Panc1 (cell line): ENCODE measurements around the gene KRTAP2-1. TPM values are rescaled to one million over a fixed set of nuclear protein-coding genes. Genes with fewer than 3 reads are reported as not detected.
"Not testable (repeated sequence)": the region's sequence is repeated elsewhere in the genome, so short reads cannot be mapped to it uniquely, and the experiment has no call there.

Experiments used
- ATAC-seq: fragments of 200-7000 bp; cut with Tn5 transposase; 2 replicates; pipeline ENCODE4 v1.9.1; 2020; ENCODE audit warnings: mild to moderate bottlenecking, moderate library complexity
- Bru-seq: library from RNA; stranded (reverse); fragments of 400-500 nt; gene quantifications from one replicate; lab custom pipeline; 2021; lab: Mats Ljungman, UMichigan
- BruChase-seq, 2 experiments: library from RNA; stranded (reverse); fragments of 400-500 nt; gene quantifications; one replicate each; lab custom pipeline; 2021; lab: Mats Ljungman, UMichigan
- BruUV-seq: library from RNA; stranded (reverse); fragments of 400-500 nt; replicated peaks from 2 replicates; lab custom pipeline; 2021; lab: Mats Ljungman, UMichigan
- CTCF ChIA-PET: fragments of 300-600 bp; sonication (Branson Sonifier 250); formaldehyde crosslinking; loops from one replicate; lab custom pipeline; 2022; ENCODE audit warnings: antibody characterized with exemption; lab: Charles Lee
- POLR2A ChIA-PET: fragments of 300-600 bp; sonication (Branson Sonifier 250); formaldehyde crosslinking; loops from one replicate; lab custom pipeline; 2022; ENCODE audit warnings: antibody characterized with exemption; lab: Charles Lee
- DNase-seq: peaks from one replicate; pipeline ENCODE4 v3.0.0-alpha.2; 2010; ENCODE audit warnings: low read depth, low spot score
- H3K27ac ChIP-seq: 2 replicates; pipeline ENCODE4 v1.5.1; 2011; ENCODE audit warnings: mild to moderate bottlenecking, low read length, inconsistent platforms
- H3K27me3 ChIP-seq: fragments of 200-500 bp; sonication (Bioruptor generic); 2 replicates; pipeline ENCODE4 v1.6.0; 2014; ENCODE audit warnings: low read length, inconsistent platforms; ENCODE audit not compliant: control insufficient read depth, insufficient read depth
- H3K36me3 ChIP-seq: fragments of 200-500 bp; sonication (Bioruptor generic); 2 replicates; pipeline ENCODE4 v1.5.1; 2014; ENCODE audit warnings: inconsistent platforms, mild to moderate bottlenecking, low read length, moderate library complexity; ENCODE audit not compliant: control insufficient read depth, insufficient read depth
- H3K4me1 ChIP-seq: 2 replicates; pipeline ENCODE4 v1.5.1; 2011; ENCODE audit warnings: inconsistent platforms, mild to moderate bottlenecking, low read length, moderate library complexity; ENCODE audit not compliant: control insufficient read depth, insufficient read depth
- H3K4me3 ChIP-seq, 2 experiments: 2 replicates each; pipeline ENCODE4 v1.5.1; 2011 to 2012; ENCODE audit warnings: low read depth in 2 of 2, low read length in 2 of 2, mild to moderate bottlenecking in 2 of 2, inconsistent platforms in 1 of 2, moderate library complexity in 1 of 2
- H3K9me3 ChIP-seq: fragments of 200-500 bp; sonication (Bioruptor generic); 2 replicates; pipeline ENCODE4 v1.5.1; 2014; ENCODE audit warnings: low read depth, mild to moderate bottlenecking, inconsistent platforms, low read length, moderate library complexity; ENCODE audit not compliant: control insufficient read depth, insufficient read depth
- in situ Hi-C: cut with HindIII; loops from 2 replicates; pipeline ENCODE4 v1.10.0; 2016; ENCODE audit warnings: low sequenced_read_pairs, low pct_unique_long_range_greater_than_20kb
- intact Hi-C: fragments of 100-400 bp; cut with micrococcal nuclease; formaldehyde crosslinking; loops from one replicate; pipeline ENCODE4 v1.10.0; 2022; ENCODE audit not compliant: unreplicated experiment
- long read RNA-seq: library from polyadenylated mRNA; unstranded; transcript quantifications from one replicate; pipeline ENCODE4 v2.0.0, GENCODE V29; 2021; ENCODE audit not compliant: unreplicated experiment
- polyA plus RNA-seq: library from polyadenylated mRNA; unstranded; fragments of >200 nt; gene quantifications from one replicate; pipeline ENCODE4 v1.2.1, GENCODE V29; 2012; ENCODE audit warnings: missing spikeins; ENCODE audit not compliant: insufficient read length
- total RNA-seq: library from RNA; stranded (reverse); gene quantifications from one replicate; pipeline ENCODE4 v1.2.1, GENCODE V29; 2021; ENCODE audit not compliant: unreplicated experiment
- TF ChIP-seq, protein P1 (sequence below), 2 experiments: IDR thresholded peaks; 2 replicates each; pipeline ENCODE4 v1.6.1; 2011 to 2012; ENCODE audit warnings: low read depth in 2 of 2, control low read depth in 1 of 2, low read length in 1 of 2, mild to moderate bottlenecking in 1 of 2, moderate library complexity in 1 of 2; ENCODE audit not compliant: insufficient read depth in 1 of 2

The KRTAP2-1 gene
- total RNA-seq (not detected), Bru-seq, nascent RNA (not detected), BruChase-seq, experiment 1, labeled RNA remaining after a 2-hour chase (not detected), BruChase-seq, experiment 2, labeled RNA remaining after a 6-hour chase (not detected)
- polyA plus RNA-seq = not detected
- long read RNA-seq = 0 reads

- POLR2A ChIA-PET, ATAC-seq: not testable (repeated sequence)
Observed at GRCh38 chr17:41046735-41047465, at the start of gene KRTAP2-1. TSS of gene KRTAP2-1 (minus strand) at chr17:41047316. CDS start at chr17:41047267, 49 bp downstream.

GRCh38 chr17:41096055-41096454, 48.9 kb upstream of the KRTAP2-1 start:
- no peak for ATAC-seq
- H3K4me1 ChIP-seq = no peaks in the 10 kb centered on the region
- TF ChIP-seq, protein P1, sequence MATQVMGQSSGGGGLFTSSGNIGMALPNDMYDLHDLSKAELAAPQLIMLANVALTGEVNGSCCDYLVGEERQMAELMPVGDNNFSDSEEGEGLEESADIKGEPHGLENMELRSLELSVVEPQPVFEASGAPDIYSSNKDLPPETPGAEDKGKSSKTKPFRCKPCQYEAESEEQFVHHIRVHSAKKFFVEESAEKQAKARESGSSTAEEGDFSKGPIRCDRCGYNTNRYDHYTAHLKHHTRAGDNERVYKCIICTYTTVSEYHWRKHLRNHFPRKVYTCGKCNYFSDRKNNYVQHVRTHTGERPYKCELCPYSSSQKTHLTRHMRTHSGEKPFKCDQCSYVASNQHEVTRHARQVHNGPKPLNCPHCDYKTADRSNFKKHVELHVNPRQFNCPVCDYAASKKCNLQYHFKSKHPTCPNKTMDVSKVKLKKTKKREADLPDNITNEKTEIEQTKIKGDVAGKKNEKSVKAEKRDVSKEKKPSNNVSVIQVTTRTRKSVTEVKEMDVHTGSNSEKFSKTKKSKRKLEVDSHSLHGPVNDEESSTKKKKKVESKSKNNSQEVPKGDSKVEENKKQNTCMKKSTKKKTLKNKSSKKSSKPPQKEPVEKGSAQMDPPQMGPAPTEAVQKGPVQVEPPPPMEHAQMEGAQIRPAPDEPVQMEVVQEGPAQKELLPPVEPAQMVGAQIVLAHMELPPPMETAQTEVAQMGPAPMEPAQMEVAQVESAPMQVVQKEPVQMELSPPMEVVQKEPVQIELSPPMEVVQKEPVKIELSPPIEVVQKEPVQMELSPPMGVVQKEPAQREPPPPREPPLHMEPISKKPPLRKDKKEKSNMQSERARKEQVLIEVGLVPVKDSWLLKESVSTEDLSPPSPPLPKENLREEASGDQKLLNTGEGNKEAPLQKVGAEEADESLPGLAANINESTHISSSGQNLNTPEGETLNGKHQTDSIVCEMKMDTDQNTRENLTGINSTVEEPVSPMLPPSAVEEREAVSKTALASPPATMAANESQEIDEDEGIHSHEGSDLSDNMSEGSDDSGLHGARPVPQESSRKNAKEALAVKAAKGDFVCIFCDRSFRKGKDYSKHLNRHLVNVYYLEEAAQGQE (IDR thresholded peaks at IDR 0.05; ENCODE audit: insufficient read depth in 1 of 2, low read depth in 2 of 2, low read length in 1 of 2) = no peak

More at GRCh38 chr17:41046735-41047465, at the start of gene KRTAP2-1:
- H3K9me3 ChIP-seq, H3K4me3 ChIP-seq, DNase-seq, in situ Hi-C loops, H3K27ac ChIP-seq, H3K4me1 ChIP-seq, CTCF ChIA-PET, H3K36me3 ChIP-seq, intact Hi-C loops, BruUV-seq, H3K27me3 ChIP-seq: not testable (repeated sequence)

DNA sequence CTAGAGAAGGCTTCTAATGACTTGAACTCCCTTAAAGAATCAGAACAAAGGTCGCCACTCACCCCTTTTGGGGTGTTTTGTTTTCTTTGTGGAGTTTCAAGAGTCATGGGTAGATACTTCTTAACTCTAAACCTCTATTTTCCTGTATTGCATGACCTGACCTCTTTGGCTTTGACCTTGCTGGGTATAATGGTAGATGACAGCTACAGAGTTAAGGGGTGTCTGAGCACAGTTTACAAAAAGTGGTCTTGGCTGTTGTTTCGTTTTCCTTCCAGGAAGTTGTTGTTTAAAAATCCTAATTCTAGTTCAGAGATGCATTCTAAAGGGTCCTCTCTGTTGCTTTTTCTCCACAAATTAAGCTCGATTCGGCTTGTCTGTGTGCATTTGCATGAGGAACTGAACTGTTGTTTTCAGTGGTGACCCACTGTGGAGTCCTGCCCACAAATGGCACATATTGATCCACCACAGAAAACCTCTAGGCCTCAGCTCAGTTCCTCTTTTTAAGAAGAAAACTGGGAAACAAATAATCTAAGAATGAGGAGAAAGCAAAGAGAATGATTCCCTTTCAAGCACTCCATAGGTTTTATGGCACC, 41.7 kb upstream of the KRTAP2-1 start:
- H3K4me3 ChIP-seq, H3K9me3 ChIP-seq, POLR2A ChIA-PET, intact Hi-C loops, DNase-seq, H3K36me3 ChIP-seq, H3K27me3 ChIP-seq, ATAC-seq, BruUV-seq, H3K27ac ChIP-seq, H3K4me1 ChIP-seq, in situ Hi-C loops: not testable (repeated sequence)
- CTCF ChIA-PET = interaction anchor here (0.7 kb wide), 1 partner anchor 59 kb away, joined by 4 read pairs; no protein-coding TSS in a partner anchor

More at GRCh38 chr17:41096055-41096454, 48.9 kb upstream of the KRTAP2-1 start:
- in situ Hi-C loops = no loop called here
- Histone ChIP-seq H3K27ac (no peak overlapping the region), H3K9me3 (no peaks in the 10 kb centered on the region), H3K4me3 (no peak overlapping the region), H3K36me3 (no peaks in the 10 kb centered on the region), H3K27me3 (no peaks in the 10 kb centered on the region)
- BruUV-seq = no TSS peak
- intact Hi-C loops = no loop called here
- POLR2A ChIA-PET = no interaction called here
- CTCF ChIA-PET = no interaction called here
- no peak for DNase-seq

DNA sequence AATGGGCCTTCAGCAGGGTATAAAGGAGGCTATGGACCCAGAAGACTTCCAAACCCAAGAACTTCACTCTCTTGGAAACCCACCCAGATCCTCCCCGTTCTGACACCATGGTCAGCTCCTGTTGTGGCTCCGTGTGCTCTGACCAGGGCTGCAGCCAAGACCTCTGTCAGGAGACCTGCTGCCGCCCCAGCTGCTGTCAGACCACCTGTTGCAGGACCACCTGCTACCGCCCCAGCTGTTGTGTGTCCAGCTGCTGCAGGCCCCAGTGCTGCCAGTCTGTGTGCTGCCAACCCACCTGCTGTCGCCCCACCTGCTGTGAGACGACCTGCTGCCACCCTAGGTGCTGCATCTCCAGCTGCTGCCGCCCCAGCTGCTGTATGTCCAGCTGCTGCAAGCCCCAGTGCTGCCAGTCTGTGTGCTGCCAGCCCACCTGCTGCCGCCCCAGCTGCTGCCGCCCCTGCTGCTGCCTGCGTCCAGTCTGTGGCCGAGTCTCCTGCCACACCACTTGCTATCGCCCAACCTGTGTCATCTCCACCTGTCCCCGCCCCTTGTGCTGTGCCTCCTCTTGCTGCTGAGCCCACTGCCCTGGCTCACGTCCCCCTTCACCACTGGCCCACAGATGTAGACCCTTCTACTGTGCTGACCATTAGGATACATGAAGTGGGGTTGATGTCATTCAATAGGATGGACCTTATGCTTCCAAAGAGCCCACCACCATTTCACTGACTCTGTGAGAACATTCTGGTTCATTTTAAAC, 37.2 kb upstream of the KRTAP2-1 start, which contains the start of gene KRTAP4-7:
Gene KRTAP4-7, plus strand, starts transcription at position 51 of the 757 bp plus-strand sequence. Its CDS starts 57 bp downstream, at position 108.
- in situ Hi-C loops, H3K27me3 ChIP-seq, H3K4me1 ChIP-seq, H3K27ac ChIP-seq, H3K9me3 ChIP-seq, DNase-seq, H3K4me3 ChIP-seq, ATAC-seq, POLR2A ChIA-PET, H3K36me3 ChIP-seq, BruUV-seq, intact Hi-C loops: not testable (repeated sequence)
- CTCF ChIA-PET = interaction anchor here (0.6 kb wide), 1 partner anchor 465 kb away, joined by 5 read pairs; no protein-coding TSS in a partner anchor

DNA sequence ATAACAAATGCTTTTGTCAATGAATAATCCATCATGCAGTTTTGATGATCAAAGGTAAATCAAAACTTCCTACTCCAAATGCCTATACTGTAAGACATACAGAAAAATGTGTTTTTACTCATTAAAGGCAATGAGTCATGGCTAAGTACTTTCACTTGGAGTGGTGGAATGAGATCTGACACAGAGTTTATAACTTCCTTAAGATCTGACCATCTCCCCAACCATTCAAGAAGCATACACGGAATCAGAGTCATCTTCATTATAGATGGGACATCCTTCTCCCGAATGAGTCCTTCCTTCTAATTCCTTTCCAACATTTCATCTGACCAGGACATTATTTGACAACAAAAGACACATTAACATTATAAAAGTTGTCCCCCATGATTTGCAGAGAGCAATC, 36.3 kb upstream of the KRTAP2-1 start:
- H3K27ac ChIP-seq, in situ Hi-C loops, H3K27me3 ChIP-seq, intact Hi-C loops, CTCF ChIA-PET, H3K4me1 ChIP-seq, H3K36me3 ChIP-seq, BruUV-seq, H3K4me3 ChIP-seq, DNase-seq, POLR2A ChIA-PET, H3K9me3 ChIP-seq: not testable (repeated sequence)
- peak; percentile 82 for ATAC-seq
